OCI-LY7 (cell line): ENCODE measurements around the gene NT5M. TPM values are rescaled to one million over a fixed set of nuclear protein-coding genes. Genes with fewer than 3 reads are reported as not detected.
"Not testable (repeated sequence)": the region's sequence is repeated elsewhere in the genome, so short reads cannot be mapped to it uniquely, and the experiment has no call there.

Experiments used
- BruUV-seq: library from RNA; stranded (reverse); fragments of 400-500 nt; replicated peaks from 2 replicates; lab custom pipeline; 2021; lab: Mats Ljungman, UMichigan
- CTCF ChIA-PET: fragments of 300-600 bp; sonication (Branson Sonifier 250); formaldehyde crosslinking; loops from one replicate; lab custom pipeline; 2022; ENCODE audit warnings: antibody characterized with exemption; ENCODE audit not compliant: unreplicated experiment; lab: Charles Lee
- POLR2A ChIA-PET: fragments of 300-600 bp; sonication (Branson Sonifier 250); formaldehyde crosslinking; loops from one replicate; lab custom pipeline; 2022; ENCODE audit warnings: antibody characterized with exemption; lab: Charles Lee
- DNase-seq: peaks from one replicate; pipeline ENCODE4 v3.0.0-alpha.2; 2015; ENCODE audit warnings: low spot score
- H2AFZ ChIP-seq: fragments of 200-600 bp; sonication (generic), shearing (Covaris generic); 2 replicates; pipeline ENCODE4 v1.6.1; 2014; ENCODE audit warnings: mild to moderate bottlenecking, antibody characterized with exemption, low read length, moderate library complexity
- H3K27ac ChIP-seq: fragments of 200-600 bp; sonication (generic); 2 replicates; pipeline ENCODE4 v1.5.1; 2014; ENCODE audit warnings: mixed run types, low read depth, mild to moderate bottlenecking, moderate library complexity, low read length, inconsistent platforms; ENCODE audit not compliant: poor library complexity, severe bottlenecking
- H3K36me3 ChIP-seq: fragments of 200-600 bp; sonication (generic); 2 replicates; pipeline ENCODE4 v1.6.1; 2014; ENCODE audit warnings: mild to moderate bottlenecking, antibody characterized with exemption, low read length, moderate library complexity, mixed read lengths; ENCODE audit not compliant: insufficient read depth
- H3K4me1 ChIP-seq: fragments of 200-600 bp; sonication (generic); 2 replicates; pipeline ENCODE4 v1.5.1; 2014; ENCODE audit warnings: mild to moderate bottlenecking, low read length; ENCODE audit not compliant: insufficient read depth, poor library complexity, severe bottlenecking
- H3K4me2 ChIP-seq: fragments of 200-600 bp; sonication (generic); 2 replicates; pipeline ENCODE4 v1.6.1; 2014; ENCODE audit warnings: mild to moderate bottlenecking, low read length
- H3K4me3 ChIP-seq: fragments of 200-600 bp; sonication (generic); 2 replicates; pipeline ENCODE4 v1.5.1; 2014; ENCODE audit warnings: mild to moderate bottlenecking, low read depth, low read length; ENCODE audit not compliant: poor library complexity, severe bottlenecking
- H3K79me2 ChIP-seq: fragments of 200-600 bp; sonication (generic); 2 replicates; pipeline ENCODE4 v1.6.1; 2016; ENCODE audit warnings: low read depth, mild to moderate bottlenecking, low read length, moderate library complexity, mixed read lengths; ENCODE audit not compliant: insufficient read depth
- H3K9me2 ChIP-seq: fragments of 200-600 bp; sonication (generic); 2 replicates; pipeline ENCODE4 v1.6.1; 2016; ENCODE audit warnings: mild to moderate bottlenecking, low read length, mixed read lengths; ENCODE audit not compliant: insufficient read depth
- H3K9me3 ChIP-seq: fragments of 200-600 bp; sonication (generic); 2 replicates; pipeline ENCODE4 v1.6.1; 2014; ENCODE audit warnings: mild to moderate bottlenecking, mixed run types, low read length, mixed read lengths
- H4K20me1 ChIP-seq: fragments of 200-600 bp; sonication (generic); 2 replicates; pipeline ENCODE4 v1.6.1; 2014; ENCODE audit warnings: mild to moderate bottlenecking, antibody characterized with exemption, low read length, moderate library complexity, mixed read lengths; ENCODE audit not compliant: insufficient read depth
- EZH2phosphoT487 ChIP-seq: fragments of 200-600 bp; sonication (generic); IDR thresholded peaks from 2 replicates; pipeline ENCODE4 v1.6.1; 2018; ENCODE audit warnings: low read depth, borderline replicate concordance, mild to moderate bottlenecking, mixed run types, antibody characterized with exemption, low read length, moderate library complexity, mixed read lengths
- intact Hi-C: fragments of 100-400 bp; cut with micrococcal nuclease; formaldehyde crosslinking; loops from one replicate; pipeline ENCODE4 v1.10.0; 2022; ENCODE audit not compliant: unreplicated experiment
- total RNA-seq, 2 experiments: library from RNA; depleted of rRNA in 1 of 2; stranded (reverse); fragments of >200 nt in 1 of 2; shearing (Covaris generic) in 1 of 2; gene quantifications; 2 replicates each; pipeline ENCODE4 v1.2.3, GENCODE V29; 2014 to 2022
- TF ChIP-seq, protein P1 (sequence below): fragments of 200-600 bp; sonication (generic); conservative IDR thresholded peaks from 2 replicates; pipeline ENCODE4 v1.5.1; 2014; ENCODE audit warnings: mild to moderate bottlenecking, antibody characterized with exemption, low read length, moderate library complexity, mixed read lengths

NT5M gene
- total RNA-seq, 2 experiments from 2014 or later, result 8.2 to 14.0 TPM

DNA sequence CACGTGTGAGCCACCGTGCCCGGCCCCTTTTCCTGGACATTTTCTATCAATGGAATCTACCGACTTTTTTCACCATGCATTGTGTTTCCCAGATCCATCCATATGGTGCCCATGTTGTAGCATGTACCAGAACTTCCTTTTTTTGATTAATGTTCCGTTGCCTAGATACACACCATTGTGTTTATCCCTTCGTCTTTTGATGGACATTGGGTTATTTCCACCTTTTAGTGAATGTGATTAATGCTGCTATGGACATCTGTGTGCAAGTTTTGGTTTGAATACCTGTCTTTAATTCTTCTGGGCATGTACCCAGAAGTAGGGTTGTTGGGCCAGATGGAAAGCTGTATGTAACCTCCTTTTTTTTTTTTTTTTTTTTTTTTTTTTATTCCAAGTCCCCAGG, 79.8 kb downstream of the NT5M start:
- intact Hi-C loops, result no loop called here
- no peak overlapping the region for H2AFZ ChIP-seq
- no peaks in the 10 kb centered on the region for H4K20me1 ChIP-seq
- no peak overlapping the region for H3K27ac ChIP-seq
- no peaks in the 10 kb centered on the region for H3K9me2 ChIP-seq
- TF ChIP-seq, protein P1, sequence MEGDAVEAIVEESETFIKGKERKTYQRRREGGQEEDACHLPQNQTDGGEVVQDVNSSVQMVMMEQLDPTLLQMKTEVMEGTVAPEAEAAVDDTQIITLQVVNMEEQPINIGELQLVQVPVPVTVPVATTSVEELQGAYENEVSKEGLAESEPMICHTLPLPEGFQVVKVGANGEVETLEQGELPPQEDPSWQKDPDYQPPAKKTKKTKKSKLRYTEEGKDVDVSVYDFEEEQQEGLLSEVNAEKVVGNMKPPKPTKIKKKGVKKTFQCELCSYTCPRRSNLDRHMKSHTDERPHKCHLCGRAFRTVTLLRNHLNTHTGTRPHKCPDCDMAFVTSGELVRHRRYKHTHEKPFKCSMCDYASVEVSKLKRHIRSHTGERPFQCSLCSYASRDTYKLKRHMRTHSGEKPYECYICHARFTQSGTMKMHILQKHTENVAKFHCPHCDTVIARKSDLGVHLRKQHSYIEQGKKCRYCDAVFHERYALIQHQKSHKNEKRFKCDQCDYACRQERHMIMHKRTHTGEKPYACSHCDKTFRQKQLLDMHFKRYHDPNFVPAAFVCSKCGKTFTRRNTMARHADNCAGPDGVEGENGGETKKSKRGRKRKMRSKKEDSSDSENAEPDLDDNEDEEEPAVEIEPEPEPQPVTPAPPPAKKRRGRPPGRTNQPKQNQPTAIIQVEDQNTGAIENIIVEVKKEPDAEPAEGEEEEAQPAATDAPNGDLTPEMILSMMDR, result no peak
- TF ChIP-seq EZH2phosphoT487, result no peak
- no peaks in the 10 kb centered on the region for H3K4me1 ChIP-seq
- DNase-seq, result no peak
- no peak overlapping the region for H3K4me3 ChIP-seq
- no peaks in the 10 kb centered on the region for H3K79me2 ChIP-seq
- H3K9me3 ChIP-seq, result no peaks in the 10 kb centered on the region
- no peak overlapping the region for H3K4me2 ChIP-seq
- no TSS peak for BruUV-seq
- ChIA-PET CTCF (no interaction called here), POLR2A (interaction anchor here (0.7 to 1.5 kb wide), 2 partner anchors 8 to 162 kb away, joined by 4 to 6 read pairs; no protein-coding TSS in a partner anchor)
- H3K36me3 ChIP-seq, result no peaks in the 10 kb centered on the region

DNA sequence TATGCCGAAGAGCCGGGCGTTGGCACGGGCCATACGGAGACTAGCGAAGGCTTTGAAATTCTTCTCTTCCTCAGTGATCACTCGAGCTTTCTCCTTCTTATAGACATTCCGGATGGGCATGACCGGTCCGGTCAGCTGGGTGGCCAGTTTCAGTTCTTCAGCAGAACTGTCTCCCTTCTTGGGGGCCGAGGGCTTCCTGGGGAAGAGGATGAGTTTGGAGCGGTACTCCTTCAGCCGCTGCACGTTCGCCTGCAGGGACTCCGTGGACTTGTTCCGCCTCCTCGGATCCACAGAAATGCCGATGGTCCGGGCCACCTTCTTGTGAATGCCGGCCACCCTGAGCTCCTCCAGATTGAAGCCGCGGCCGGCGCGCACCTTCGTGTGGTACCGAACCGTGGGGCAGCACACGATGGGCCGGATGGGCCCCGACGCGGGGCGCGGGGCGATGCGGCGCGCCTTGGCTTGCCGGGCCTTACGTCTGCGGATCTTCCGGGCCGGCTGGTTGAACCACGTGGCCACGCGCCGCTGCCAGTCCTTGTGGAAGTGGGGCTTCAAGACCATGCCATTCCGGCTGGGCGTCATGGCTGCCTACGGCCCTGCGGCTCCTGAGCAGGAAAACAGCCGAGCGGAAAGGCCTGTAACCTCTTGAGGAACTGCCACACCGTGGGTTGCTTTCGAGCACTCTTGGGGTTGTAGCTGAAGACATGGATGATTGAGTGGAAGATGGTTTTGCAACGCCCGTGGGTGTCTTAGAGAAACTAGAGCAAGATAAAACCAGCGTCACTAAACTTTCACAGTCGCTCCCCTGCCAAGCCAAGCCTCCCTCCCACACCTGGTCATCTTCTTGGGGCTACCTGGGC, 80.5 kb downstream of the NT5M start:
- H3K9me2 ChIP-seq, H3K36me3 ChIP-seq, H3K4me3 ChIP-seq, H4K20me1 ChIP-seq, H3K4me2 ChIP-seq, DNase-seq, intact Hi-C loops, H2AFZ ChIP-seq, H3K27ac ChIP-seq, H3K79me2 ChIP-seq, CTCF ChIA-PET, H3K4me1 ChIP-seq, H3K9me3 ChIP-seq: not testable (repeated sequence)
- BruUV-seq, result TSS peak; percentile 98
- POLR2A ChIA-PET, result interaction anchor here (0.7 kb wide), 1 partner anchor 163 kb away, joined by 6 read pairs; no protein-coding TSS in a partner anchor

DNA sequence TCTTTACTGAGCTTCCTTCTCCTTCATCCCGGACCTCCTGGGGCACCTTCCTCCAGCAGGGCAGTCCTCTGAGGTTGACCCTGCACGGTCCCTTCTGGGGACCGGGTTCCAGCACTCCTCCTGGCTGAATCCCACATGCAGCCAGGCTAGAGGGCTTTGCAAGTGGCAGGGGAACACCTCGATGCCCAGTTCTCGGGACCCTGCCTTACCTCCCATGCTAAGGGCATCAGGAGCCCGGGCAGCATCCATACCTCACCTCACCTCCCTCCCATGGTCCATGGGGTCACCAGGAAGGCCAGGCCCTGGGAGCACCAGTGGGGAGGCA, 81.1 kb downstream of the NT5M start:
- H3K4me3 ChIP-seq, result no peak overlapping the region
- H3K36me3 ChIP-seq, result no peaks in the 10 kb centered on the region
- intact Hi-C loops, result no loop called here
- no peak overlapping the region for H3K27ac ChIP-seq
- TF ChIP-seq, protein P1, result no peak
- no peak for TF ChIP-seq EZH2phosphoT487
- H3K79me2 ChIP-seq, result no peaks in the 10 kb centered on the region
- no peak overlapping the region for H3K4me2 ChIP-seq
- BruUV-seq, result no TSS peak
- no peaks in the 10 kb centered on the region for H3K9me2 ChIP-seq
- ChIA-PET CTCF (no interaction called here), POLR2A (no interaction called here)
- no peak overlapping the region for H2AFZ ChIP-seq
- no peaks in the 10 kb centered on the region for H4K20me1 ChIP-seq
- no peaks in the 10 kb centered on the region for H3K4me1 ChIP-seq
- DNase-seq, result no peak
- no peaks in the 10 kb centered on the region for H3K9me3 ChIP-seq
